HEK293 (cell line): Measurements from ENCODE around the gene CCNI2.

Source experiments
- BCL11B ChIP-seq: fragments of 450-650 bp; formaldehyde crosslinking; IDR thresholded peaks from 2 replicates; pipeline ENCODE4 v1.5.1; 2016; ENCODE audit warnings: low read depth, missing biosample characterization, missing genetic modification characterization
- FEZF1 ChIP-seq: fragments of 450-650 bp; formaldehyde crosslinking; IDR thresholded peaks from 2 replicates; pipeline ENCODE4 v1.5.1; 2016; ENCODE audit warnings: missing biosample characterization, missing genetic modification characterization
- GFI1B ChIP-seq: fragments of 450-650 bp; formaldehyde crosslinking; IDR thresholded peaks from 2 replicates; pipeline ENCODE4 v1.5.1; 2016; ENCODE audit warnings: missing biosample characterization, missing genetic modification characterization
- HOXA7 ChIP-seq: sonication (generic); formaldehyde crosslinking; IDR thresholded peaks from 2 replicates; pipeline ENCODE4 v1.8.1; 2022; ENCODE audit warnings: missing genetic modification reagents, borderline replicate concordance
- IKZF3 ChIP-seq: fragments of 450-650 bp; IDR thresholded peaks from 2 replicates; pipeline ENCODE4 v1.5.0; 2018; ENCODE audit warnings: missing biosample characterization, mild to moderate bottlenecking, missing genetic modification characterization, moderate library complexity
- KLF1 ChIP-seq: fragments of 450-650 bp; formaldehyde crosslinking; IDR thresholded peaks from 2 replicates; pipeline ENCODE4 v1.5.1; 2016; ENCODE audit warnings: missing biosample characterization, missing genetic modification characterization
- KLF16 ChIP-seq: fragments of 450-650 bp; formaldehyde crosslinking; IDR thresholded peaks from 2 replicates; pipeline ENCODE4 v1.5.1; 2017; ENCODE audit warnings: missing biosample characterization, missing genetic modification characterization
- KLF7 ChIP-seq: fragments of 450-650 bp; formaldehyde crosslinking; IDR thresholded peaks from 2 replicates; pipeline ENCODE4 v1.5.1; 2016; ENCODE audit warnings: missing biosample characterization, missing genetic modification characterization, borderline replicate concordance
- MYNN ChIP-seq: fragments of 450-650 bp; formaldehyde crosslinking; IDR thresholded peaks from 2 replicates; pipeline ENCODE4 v1.5.1; 2016; ENCODE audit warnings: missing biosample characterization, missing genetic modification characterization, borderline replicate concordance
- OSR2 ChIP-seq: fragments of 450-650 bp; formaldehyde crosslinking; IDR thresholded peaks from 2 replicates; pipeline ENCODE4 v1.5.1; 2016; ENCODE audit warnings: missing biosample characterization, missing genetic modification characterization
- SP3 ChIP-seq: fragments of 450-650 bp; formaldehyde crosslinking; IDR thresholded peaks from 2 replicates; pipeline ENCODE4 v1.5.1; 2016; ENCODE audit warnings: missing biosample characterization, missing genetic modification characterization
- ZBTB48 ChIP-seq: fragments of 450-650 bp; formaldehyde crosslinking; IDR thresholded peaks from 2 replicates; pipeline ENCODE4 v1.5.1; 2016; ENCODE audit warnings: missing biosample characterization, missing genetic modification characterization
- ZFP3 ChIP-seq: fragments of 450-650 bp; formaldehyde crosslinking; IDR thresholded peaks from 2 replicates; pipeline ENCODE4 v1.5.1; 2016; ENCODE audit warnings: low read depth, missing biosample characterization, missing genetic modification characterization
- ZNF114 ChIP-seq: fragments of 450-650 bp; formaldehyde crosslinking; IDR thresholded peaks from 2 replicates; pipeline ENCODE4 v1.5.0; 2017; ENCODE audit warnings: missing biosample characterization, missing genetic modification characterization
- ZNF121 ChIP-seq: fragments of 450-650 bp; formaldehyde crosslinking; IDR thresholded peaks from 2 replicates; pipeline ENCODE4 v1.5.1; 2016; ENCODE audit warnings: missing biosample characterization, missing genetic modification characterization
- ZNF169 ChIP-seq: fragments of 450-650 bp; formaldehyde crosslinking; IDR thresholded peaks from 2 replicates; pipeline ENCODE4 v1.5.1; 2016; ENCODE audit warnings: missing biosample characterization, missing genetic modification characterization
- ZNF221 ChIP-seq: fragments of 450-650 bp; formaldehyde crosslinking; IDR thresholded peaks from 2 replicates; pipeline ENCODE4 v1.5.1; 2017; ENCODE audit warnings: missing biosample characterization, missing genetic modification characterization, borderline replicate concordance
- ZNF423 ChIP-seq: fragments of 450-650 bp; formaldehyde crosslinking; IDR thresholded peaks from 2 replicates; pipeline ENCODE4 v1.5.1; 2016; ENCODE audit warnings: missing biosample characterization, missing genetic modification characterization
- ZNF510 ChIP-seq: fragments of 450-650 bp; formaldehyde crosslinking; IDR thresholded peaks from 2 replicates; pipeline ENCODE4 v1.5.1; 2018; ENCODE audit warnings: mild to moderate bottlenecking, missing genetic modification characterization, missing biosample characterization; ENCODE audit not compliant: insufficient replicate concordance
- ZNF514 ChIP-seq: fragments of 450-650 bp; formaldehyde crosslinking; IDR thresholded peaks from 2 replicates; pipeline ENCODE4 v1.5.1; 2016; ENCODE audit warnings: missing biosample characterization, missing genetic modification characterization
- ZNF610 ChIP-seq: fragments of 450-650 bp; formaldehyde crosslinking; IDR thresholded peaks from 2 replicates; pipeline ENCODE4 v1.5.1; 2016; ENCODE audit warnings: missing biosample characterization, missing genetic modification characterization, borderline replicate concordance
- ZNF660 ChIP-seq: fragments of 450-650 bp; IDR thresholded peaks from 2 replicates; pipeline ENCODE4 v1.5.1; 2018; ENCODE audit warnings: missing biosample characterization, mild to moderate bottlenecking, missing genetic modification characterization
- ZNF76 ChIP-seq: fragments of 450-650 bp; formaldehyde crosslinking; IDR thresholded peaks from 2 replicates; pipeline ENCODE4; 2016; ENCODE audit warnings: low read depth, missing biosample characterization, missing genetic modification characterization, borderline replicate concordance
- ZNF776 ChIP-seq: fragments of 450-650 bp; formaldehyde crosslinking; IDR thresholded peaks from 2 replicates; pipeline ENCODE4 v1.5.0; 2017; ENCODE audit warnings: missing biosample characterization, missing genetic modification characterization, borderline replicate concordance
- ZNF830 ChIP-seq: fragments of 450-650 bp; IDR thresholded peaks from 2 replicates; pipeline ENCODE4 v1.5.0; 2018; ENCODE audit warnings: missing biosample characterization, missing genetic modification characterization, low read depth, mild to moderate bottlenecking, moderate library complexity
- ZSCAN16 ChIP-seq: fragments of 450-650 bp; formaldehyde crosslinking; IDR thresholded peaks from 2 replicates; pipeline ENCODE4 v1.5.1; 2016; ENCODE audit warnings: missing biosample characterization, missing genetic modification characterization
- ZSCAN23 ChIP-seq: fragments of 450-650 bp; formaldehyde crosslinking; IDR thresholded peaks from 2 replicates; pipeline ENCODE4 v1.5.1; 2016; ENCODE audit warnings: missing biosample characterization, missing genetic modification characterization
- TF ChIP-seq, protein P1 (sequence below): fragments of 450-650 bp; formaldehyde crosslinking; IDR thresholded peaks from 2 replicates; pipeline ENCODE4 v1.5.1; 2017; ENCODE audit warnings: missing biosample characterization, missing genetic modification characterization
- TF ChIP-seq, protein P2 (sequence below): fragments of 450-650 bp; formaldehyde crosslinking; IDR thresholded peaks from 2 replicates; pipeline ENCODE4 v1.5.1; 2016; ENCODE audit warnings: missing biosample characterization, missing genetic modification characterization
- TF ChIP-seq, protein P3 (sequence below): fragments of 450-650 bp; formaldehyde crosslinking; optimal IDR thresholded peaks from 2 replicates; pipeline ENCODE3; 2016; ENCODE audit warnings: missing biosample characterization, mild to moderate bottlenecking, missing genetic modification characterization
- TF ChIP-seq, protein P4 (sequence below): IDR thresholded peaks from 2 replicates; pipeline ENCODE4 v1.6.1; 2011; ENCODE audit warnings: mild to moderate bottlenecking, low read depth, low read length, borderline replicate concordance
- TF ChIP-seq, protein P5 (sequence below): fragments of 450-650 bp; formaldehyde crosslinking; IDR thresholded peaks from 2 replicates; pipeline ENCODE4 v1.5.1; 2016; ENCODE audit warnings: missing biosample characterization, missing genetic modification characterization
- TF ChIP-seq, protein P6 (sequence below): fragments of 450-650 bp; formaldehyde crosslinking; IDR thresholded peaks from 2 replicates; pipeline ENCODE4 v1.5.1; 2016; ENCODE audit warnings: missing biosample characterization, missing genetic modification characterization

The CCNI2 gene

DNA sequence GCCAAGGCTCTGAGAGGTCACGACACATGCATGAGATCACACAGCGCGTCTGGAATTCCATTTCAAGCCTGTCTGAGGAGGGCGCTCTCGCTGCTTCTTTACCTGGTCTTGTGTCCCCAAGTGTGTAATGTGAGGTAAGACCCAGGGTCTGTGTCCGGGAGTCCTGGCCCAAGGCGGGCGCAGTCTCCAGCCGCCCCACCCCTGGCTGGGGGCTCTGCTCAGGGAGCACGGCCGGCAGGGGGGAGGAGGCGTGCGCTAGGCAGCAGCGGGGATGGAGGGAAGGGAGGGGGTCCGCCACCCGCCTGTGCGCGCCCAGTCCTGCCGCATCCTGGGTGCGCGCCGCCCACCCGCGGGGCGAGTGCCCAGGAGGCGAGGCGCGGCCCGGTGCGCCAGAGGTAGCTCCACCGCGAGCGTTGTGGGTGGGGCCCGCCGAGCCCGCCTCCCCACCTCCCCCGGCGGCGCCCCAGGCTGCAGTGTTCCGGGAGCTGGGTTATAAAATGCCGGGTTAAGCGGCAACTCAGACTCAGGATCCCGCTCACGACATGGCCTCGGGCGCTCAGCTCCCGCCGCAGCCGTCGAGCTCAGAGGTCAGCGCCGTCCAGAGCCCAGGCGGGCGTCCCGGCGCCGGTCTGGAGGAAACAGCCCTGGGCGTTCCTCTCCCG, at the start of gene CCNI2 (continued):
- TF ChIP-seq, protein P1, sequence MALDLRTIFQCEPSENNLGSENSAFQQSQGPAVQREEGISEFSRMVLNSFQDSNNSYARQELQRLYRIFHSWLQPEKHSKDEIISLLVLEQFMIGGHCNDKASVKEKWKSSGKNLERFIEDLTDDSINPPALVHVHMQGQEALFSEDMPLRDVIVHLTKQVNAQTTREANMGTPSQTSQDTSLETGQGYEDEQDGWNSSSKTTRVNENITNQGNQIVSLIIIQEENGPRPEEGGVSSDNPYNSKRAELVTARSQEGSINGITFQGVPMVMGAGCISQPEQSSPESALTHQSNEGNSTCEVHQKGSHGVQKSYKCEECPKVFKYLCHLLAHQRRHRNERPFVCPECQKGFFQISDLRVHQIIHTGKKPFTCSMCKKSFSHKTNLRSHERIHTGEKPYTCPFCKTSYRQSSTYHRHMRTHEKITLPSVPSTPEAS (tag by site-specific recombination), result no peak
- TF ChIP-seq ZNF76 (tag by site-specific recombination), result no peak
- TF ChIP-seq, protein P2, sequence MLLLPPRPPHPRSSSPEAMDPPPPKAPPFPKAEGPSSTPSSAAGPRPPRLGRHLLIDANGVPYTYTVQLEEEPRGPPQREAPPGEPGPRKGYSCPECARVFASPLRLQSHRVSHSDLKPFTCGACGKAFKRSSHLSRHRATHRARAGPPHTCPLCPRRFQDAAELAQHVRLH (tag by site-specific recombination), result peak; percentile 82; the same call in 1 of the 2 replicates
- no peak for TF ChIP-seq ZNF830 (tag by site-specific recombination)
- no peak for TF ChIP-seq ZNF660
- no peak for TF ChIP-seq ZNF221 (tag by site-specific recombination)
- no peak for TF ChIP-seq HOXA7 (CRISPR knock-in tag)
- TF ChIP-seq FEZF1 (tag by site-specific recombination), result no peak
- TF ChIP-seq ZNF510 (tag by site-specific recombination), result no peak
- TF ChIP-seq IKZF3 (tag by site-specific recombination), result peak; percentile 7; the same call in 1 of the 2 replicates
- no peak for TF ChIP-seq ZNF114
- TF ChIP-seq ZNF610 (tag by site-specific recombination), result no peak
- no peak for TF ChIP-seq ZSCAN23
- TF ChIP-seq ZNF169 (tag by site-specific recombination), result no peak
- TF ChIP-seq KLF16, result no peak
- no peak for TF ChIP-seq SP3 (tag by site-specific recombination)
- TF ChIP-seq, protein P3, sequence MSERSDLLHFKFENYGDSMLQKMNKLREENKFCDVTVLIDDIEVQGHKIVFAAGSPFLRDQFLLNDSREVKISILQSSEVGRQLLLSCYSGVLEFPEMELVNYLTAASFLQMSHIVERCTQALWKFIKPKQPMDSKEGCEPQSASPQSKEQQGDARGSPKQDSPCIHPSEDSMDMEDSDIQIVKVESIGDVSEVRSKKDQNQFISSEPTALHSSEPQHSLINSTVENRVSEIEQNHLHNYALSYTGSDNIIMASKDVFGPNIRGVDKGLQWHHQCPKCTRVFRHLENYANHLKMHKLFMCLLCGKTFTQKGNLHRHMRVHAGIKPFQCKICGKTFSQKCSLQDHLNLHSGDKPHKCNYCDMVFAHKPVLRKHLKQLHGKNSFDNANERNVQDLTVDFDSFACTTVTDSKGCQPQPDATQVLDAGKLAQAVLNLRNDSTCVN (tag by site-specific recombination), result peak; percentile 72
- TF ChIP-seq, protein P4, sequence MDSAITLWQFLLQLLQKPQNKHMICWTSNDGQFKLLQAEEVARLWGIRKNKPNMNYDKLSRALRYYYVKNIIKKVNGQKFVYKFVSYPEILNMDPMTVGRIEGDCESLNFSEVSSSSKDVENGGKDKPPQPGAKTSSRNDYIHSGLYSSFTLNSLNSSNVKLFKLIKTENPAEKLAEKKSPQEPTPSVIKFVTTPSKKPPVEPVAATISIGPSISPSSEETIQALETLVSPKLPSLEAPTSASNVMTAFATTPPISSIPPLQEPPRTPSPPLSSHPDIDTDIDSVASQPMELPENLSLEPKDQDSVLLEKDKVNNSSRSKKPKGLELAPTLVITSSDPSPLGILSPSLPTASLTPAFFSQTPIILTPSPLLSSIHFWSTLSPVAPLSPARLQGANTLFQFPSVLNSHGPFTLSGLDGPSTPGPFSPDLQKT, result no peak
- no peak for TF ChIP-seq ZNF776
- TF ChIP-seq BCL11B, result no peak
- TF ChIP-seq, protein P5, sequence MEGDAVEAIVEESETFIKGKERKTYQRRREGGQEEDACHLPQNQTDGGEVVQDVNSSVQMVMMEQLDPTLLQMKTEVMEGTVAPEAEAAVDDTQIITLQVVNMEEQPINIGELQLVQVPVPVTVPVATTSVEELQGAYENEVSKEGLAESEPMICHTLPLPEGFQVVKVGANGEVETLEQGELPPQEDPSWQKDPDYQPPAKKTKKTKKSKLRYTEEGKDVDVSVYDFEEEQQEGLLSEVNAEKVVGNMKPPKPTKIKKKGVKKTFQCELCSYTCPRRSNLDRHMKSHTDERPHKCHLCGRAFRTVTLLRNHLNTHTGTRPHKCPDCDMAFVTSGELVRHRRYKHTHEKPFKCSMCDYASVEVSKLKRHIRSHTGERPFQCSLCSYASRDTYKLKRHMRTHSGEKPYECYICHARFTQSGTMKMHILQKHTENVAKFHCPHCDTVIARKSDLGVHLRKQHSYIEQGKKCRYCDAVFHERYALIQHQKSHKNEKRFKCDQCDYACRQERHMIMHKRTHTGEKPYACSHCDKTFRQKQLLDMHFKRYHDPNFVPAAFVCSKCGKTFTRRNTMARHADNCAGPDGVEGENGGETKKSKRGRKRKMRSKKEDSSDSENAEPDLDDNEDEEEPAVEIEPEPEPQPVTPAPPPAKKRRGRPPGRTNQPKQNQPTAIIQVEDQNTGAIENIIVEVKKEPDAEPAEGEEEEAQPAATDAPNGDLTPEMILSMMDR (tag by site-specific recombination), result peak; percentile 52
- TF ChIP-seq ZFP3 (tag by site-specific recombination), result no peak
- no peak for TF ChIP-seq ZNF514
- TF ChIP-seq MYNN (tag by site-specific recombination), result no peak
- TF ChIP-seq, protein P6, sequence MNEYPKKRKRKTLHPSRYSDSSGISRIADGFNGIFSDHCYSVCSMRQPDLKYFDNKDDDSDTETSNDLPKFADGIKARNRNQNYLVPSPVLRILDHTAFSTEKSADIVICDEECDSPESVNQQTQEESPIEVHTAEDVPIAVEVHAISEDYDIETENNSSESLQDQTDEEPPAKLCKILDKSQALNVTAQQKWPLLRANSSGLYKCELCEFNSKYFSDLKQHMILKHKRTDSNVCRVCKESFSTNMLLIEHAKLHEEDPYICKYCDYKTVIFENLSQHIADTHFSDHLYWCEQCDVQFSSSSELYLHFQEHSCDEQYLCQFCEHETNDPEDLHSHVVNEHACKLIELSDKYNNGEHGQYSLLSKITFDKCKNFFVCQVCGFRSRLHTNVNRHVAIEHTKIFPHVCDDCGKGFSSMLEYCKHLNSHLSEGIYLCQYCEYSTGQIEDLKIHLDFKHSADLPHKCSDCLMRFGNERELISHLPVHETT (tag by site-specific recombination), result no peak
- no peak for TF ChIP-seq ZSCAN16 (tag by site-specific recombination)
- TF ChIP-seq ZBTB48 (tag by site-specific recombination), result peak; percentile 38; the same call in 1 of the 2 replicates
- TF ChIP-seq ZNF423 (tag by site-specific recombination), result peak; percentile 91
- TF ChIP-seq ZNF121 (tag by site-specific recombination), result 0 out of 2 replicates have a peak, but pooled peaks have one; percentile 8
- TF ChIP-seq KLF7, result no peak
- TF ChIP-seq GFI1B, result no peak
- peak; percentile 61; the same call in 1 of the 2 replicates for TF ChIP-seq KLF1 (tag by site-specific recombination)
- TF ChIP-seq OSR2 (tag by site-specific recombination), result peak; percentile 13; the same call in 1 of the 2 replicates
